Endodermal cell (in vitro differentiated cells): Measurements from ENCODE around the gene ASAP2. TPM values are rescaled to one million over a fixed set of nuclear protein-coding genes. Genes with fewer than 3 reads are reported as not detected.

ENCODE experiments used
- DNase-seq: peaks from one replicate; pipeline ENCODE4 v3.0.0-alpha.2; 2017
- H3K27ac ChIP-seq: 2 replicates; pipeline ENCODE4 v1.5.1; 2013; ENCODE audit warnings: mild to moderate bottlenecking, low read depth, low read length, moderate library complexity
- H3K27me3 ChIP-seq: 2 replicates; pipeline ENCODE4 v1.6.1; 2013; ENCODE audit warnings: mild to moderate bottlenecking, low read length, moderate library complexity; ENCODE audit not compliant: insufficient read depth, control insufficient read depth, poor library complexity, severe bottlenecking
- H3K36me3 ChIP-seq: 2 replicates; pipeline ENCODE4 v1.7.0; 2013; ENCODE audit warnings: mild to moderate bottlenecking, low read length, moderate library complexity; ENCODE audit not compliant: control insufficient read depth, insufficient read depth
- H3K4me1 ChIP-seq: one replicate; pipeline ENCODE4 v1.7.0; 2013; ENCODE audit warnings: low read length; ENCODE audit not compliant: control insufficient read depth, insufficient read depth
- H3K4me3 ChIP-seq: 2 replicates; pipeline ENCODE4 v1.5.1; 2013; ENCODE audit warnings: mild to moderate bottlenecking, low read length, moderate library complexity
- H3K9ac ChIP-seq: 2 replicates; pipeline ENCODE4 v1.6.1; 2013; ENCODE audit warnings: mild to moderate bottlenecking, low read length, moderate library complexity; ENCODE audit not compliant: poor library complexity, severe bottlenecking; ENCODE audit errors: extremely low read depth
- H3K9me3 ChIP-seq: 2 replicates; pipeline ENCODE4 v1.6.1; 2013; ENCODE audit warnings: mild to moderate bottlenecking, low read length, moderate library complexity; ENCODE audit not compliant: control insufficient read depth
- H3K27ac Mint-ChIP-seq: 2 replicates; pipeline ENCODE4 v1.8.0; 2020; ENCODE audit warnings: mixed read lengths
- H3K27me3 Mint-ChIP-seq: 2 replicates; pipeline ENCODE4 v1.8.0; 2021; ENCODE audit warnings: mild to moderate bottlenecking, mixed read lengths; ENCODE audit not compliant: insufficient read depth
- H3K36me3 Mint-ChIP-seq: 2 replicates; pipeline ENCODE4 v1.8.0; 2020; ENCODE audit warnings: low read depth, mixed read lengths
- H3K4me1 Mint-ChIP-seq: 2 replicates; pipeline ENCODE4 v1.8.0; 2020; ENCODE audit warnings: mixed read lengths
- H3K4me3 Mint-ChIP-seq: 2 replicates; pipeline ENCODE4 v1.8.0; 2020; ENCODE audit warnings: mild to moderate bottlenecking, moderate library complexity, mixed read lengths
- H3K9me3 Mint-ChIP-seq: 2 replicates; pipeline ENCODE4 v1.8.0; 2020; ENCODE audit warnings: mild to moderate bottlenecking, mixed read lengths
- CTCF ChIP-seq: fragments of 200-600 bp; sonication (generic); conservative IDR thresholded peaks from 2 replicates; pipeline ENCODE4 v1.5.0; 2021; ENCODE audit warnings: antibody characterized with exemption, mild to moderate bottlenecking
- WGBS, 2 experiments: methylation state at CpG; one replicate each; pipeline versions ENCODE4 v1.1.5 to v1.1.7; 2013; ENCODE audit warnings: missing lambda C conversion rate in 2 of 2, mixed read lengths in 1 of 2; ENCODE audit not compliant: insufficient coverage in 1 of 2, insufficient read length in 1 of 2; 5-methylcytosine and 5-hydroxymethylcytosine counted together
- total RNA-seq, 2 donors: library from RNA; stranded (reverse); fragmentation: NEBNext Ultra II Directional in 1 of 2; extraction: Animal tissue kit (Norgen Biotek cat#: 25700) in 1 of 2; gene quantifications; 2 replicates in 1 of 2; 3 replicates in 1 of 2; pipeline ENCODE4 v1.2.1, GENCODE V29; 2021

Gene ASAP2
- total RNA-seq, 2 donors from 2014 or later, result 11.8 to 20.4 TPM

- H3K4me1 ChIP-seq, result no peaks in the 10 kb centered on the region
- H3K9ac ChIP-seq, result no peak overlapping the region
- Mint-ChIP-seq H3K27ac (no peak overlapping the region), H3K4me1 (peaks cover 7% of the 10 kb centered on the region), H3K27me3 (peaks cover 2% of the 10 kb centered on the region), H3K36me3 (no peaks in the 10 kb centered on the region), H3K4me3 (no peak overlapping the region), H3K9me3 (no peaks in the 10 kb centered on the region)
- 85 to 97% methylated on average over 3 to 4 of the region's 4 CpGs for WGBS, 2 experiments
- no peak overlapping the region for H3K27ac ChIP-seq
- no peak for DNase-seq
- no peaks in the 10 kb centered on the region for H3K9me3 ChIP-seq
- H3K36me3 ChIP-seq, result no peaks in the 10 kb centered on the region
- H3K27me3 ChIP-seq, result no peaks in the 10 kb centered on the region
- no peak overlapping the region for H3K4me3 ChIP-seq
- no peak for TF ChIP-seq CTCF
These were observed 85.8 kb downstream of the ASAP2 start for GRCh38 chr2:9292426-9292825.

GRCh38 chr2:9294764-9295163 lies 88.2 kb downstream of the ASAP2 start:
- Histone ChIP-seq H3K36me3 (no peaks in the 10 kb centered on the region), H3K4me1 (no peaks in the 10 kb centered on the region), H3K9me3 (no peaks in the 10 kb centered on the region), H3K9ac (no peak overlapping the region), H3K4me3 (no peak overlapping the region), H3K27ac (no peak overlapping the region), H3K27me3 (no peaks in the 10 kb centered on the region)
- no peaks in the 10 kb centered on the region for H3K36me3 Mint-ChIP-seq
- WGBS, 2 experiments, result 80 to 82% methylated on average over 1 to 5 of the region's 6 CpGs
- H3K9me3 Mint-ChIP-seq, result no peaks in the 10 kb centered on the region
- H3K27ac Mint-ChIP-seq, result no peak overlapping the region
- DNase-seq, result no peak
- peaks cover 10% of the 10 kb centered on the region for H3K4me1 Mint-ChIP-seq
- TF ChIP-seq CTCF, result no peak
- no peaks in the 10 kb centered on the region for H3K27me3 Mint-ChIP-seq
- H3K4me3 Mint-ChIP-seq, result no peak overlapping the region

GRCh38 chr2:9296559-9296958 lies 89.9 kb downstream of the ASAP2 start:
- Mint-ChIP-seq H3K36me3 (no peaks in the 10 kb centered on the region), H3K4me1 (peaks cover 10% of the 10 kb centered on the region), H3K27ac (no peak overlapping the region), H3K9me3 (no peaks in the 10 kb centered on the region), H3K4me3 (no peak overlapping the region), H3K27me3 (no peaks in the 10 kb centered on the region)
- Histone ChIP-seq H3K9me3 (no peaks in the 10 kb centered on the region), H3K9ac (no peak overlapping the region), H3K27ac (no peak overlapping the region), H3K4me3 (no peak overlapping the region), H3K4me1 (no peaks in the 10 kb centered on the region), H3K36me3 (no peaks in the 10 kb centered on the region), H3K27me3 (no peaks in the 10 kb centered on the region)
- DNase-seq, result no peak
- 94 to 100% methylated on average over 4 of the region's 4 CpGs for WGBS, 2 experiments
- TF ChIP-seq CTCF, result no peak
